Measurements from ENCODE around the gene PRSS35.
"Not testable (repeated sequence)": the region's sequence is repeated elsewhere in the genome, so short reads cannot be mapped to it uniquely, and the experiment has no call there.

PRSS35 gene, protein sequence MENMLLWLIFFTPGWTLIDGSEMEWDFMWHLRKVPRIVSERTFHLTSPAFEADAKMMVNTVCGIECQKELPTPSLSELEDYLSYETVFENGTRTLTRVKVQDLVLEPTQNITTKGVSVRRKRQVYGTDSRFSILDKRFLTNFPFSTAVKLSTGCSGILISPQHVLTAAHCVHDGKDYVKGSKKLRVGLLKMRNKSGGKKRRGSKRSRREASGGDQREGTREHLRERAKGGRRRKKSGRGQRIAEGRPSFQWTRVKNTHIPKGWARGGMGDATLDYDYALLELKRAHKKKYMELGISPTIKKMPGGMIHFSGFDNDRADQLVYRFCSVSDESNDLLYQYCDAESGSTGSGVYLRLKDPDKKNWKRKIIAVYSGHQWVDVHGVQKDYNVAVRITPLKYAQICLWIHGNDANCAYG

DNA sequence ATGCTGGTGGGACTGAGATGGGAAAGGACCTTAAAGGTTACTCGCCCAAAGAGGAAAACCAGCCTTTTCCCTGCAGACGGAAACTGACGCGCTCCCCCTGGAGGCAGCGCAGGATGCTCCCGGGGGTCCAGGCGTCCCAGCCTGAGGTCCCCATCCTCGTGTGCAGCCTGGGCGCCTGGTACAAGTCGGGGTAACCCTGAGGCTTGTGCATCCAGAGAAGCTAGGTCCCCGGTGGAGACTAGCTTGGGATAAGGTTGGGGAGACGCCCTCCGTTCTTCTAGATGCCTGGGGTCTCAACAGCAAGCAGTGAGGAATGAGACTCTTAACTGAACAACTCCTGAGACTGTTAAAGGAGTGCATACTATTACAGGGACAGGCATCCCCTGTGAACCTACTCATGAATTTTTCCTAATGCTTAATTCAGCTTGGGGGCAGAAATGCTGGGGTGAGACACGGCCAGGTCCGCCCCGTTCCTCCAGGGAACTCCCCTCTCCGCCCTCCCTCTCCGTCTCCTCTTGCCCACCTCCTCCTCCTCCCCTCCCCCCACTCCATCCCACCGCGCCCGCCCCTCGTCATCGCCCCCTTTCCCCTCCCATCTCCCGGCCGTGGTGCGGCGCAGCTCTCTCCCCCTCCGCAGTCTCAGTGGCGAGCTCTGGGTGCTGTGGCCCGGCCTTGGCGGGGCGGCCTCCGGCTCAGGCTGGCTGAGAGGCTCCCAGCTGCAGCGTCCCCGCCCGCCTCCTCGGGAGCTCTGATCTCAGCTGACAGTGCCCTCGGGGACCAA is at the start of gene PRSS35:
PRSS35 (plus strand) TSS at position 634 of the 781 bp plus-strand sequence. CDS start 10,908 bp downstream, outside the sequence.
- no peak for DNase-seq (ENCODE audit: low read depth in 2 of 2, low spot score in 1 of 2)

DNA sequence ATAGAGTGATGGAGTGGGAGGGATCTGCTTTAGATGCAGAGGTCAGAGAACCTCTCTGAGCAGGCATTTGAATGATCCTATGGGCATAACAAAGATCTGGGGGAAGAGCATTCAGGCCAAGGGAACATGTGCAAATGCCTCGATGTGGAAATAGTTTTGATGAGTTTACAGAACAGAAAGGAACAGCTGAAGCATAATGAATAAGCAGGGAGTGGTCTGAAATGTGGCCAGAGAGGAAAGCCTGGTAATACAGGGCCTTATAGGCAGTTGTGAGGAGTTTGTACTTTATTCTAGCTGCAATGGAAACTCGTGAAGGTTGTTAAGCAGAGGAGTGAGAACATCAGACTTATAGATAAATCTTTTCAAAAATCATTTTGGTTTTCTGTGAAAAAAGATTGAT is 48.4 kb upstream of the PRSS35 start:
- DNase-seq (ENCODE audit: low read depth in 2 of 2, low spot score in 1 of 2) = no peak

DNA sequence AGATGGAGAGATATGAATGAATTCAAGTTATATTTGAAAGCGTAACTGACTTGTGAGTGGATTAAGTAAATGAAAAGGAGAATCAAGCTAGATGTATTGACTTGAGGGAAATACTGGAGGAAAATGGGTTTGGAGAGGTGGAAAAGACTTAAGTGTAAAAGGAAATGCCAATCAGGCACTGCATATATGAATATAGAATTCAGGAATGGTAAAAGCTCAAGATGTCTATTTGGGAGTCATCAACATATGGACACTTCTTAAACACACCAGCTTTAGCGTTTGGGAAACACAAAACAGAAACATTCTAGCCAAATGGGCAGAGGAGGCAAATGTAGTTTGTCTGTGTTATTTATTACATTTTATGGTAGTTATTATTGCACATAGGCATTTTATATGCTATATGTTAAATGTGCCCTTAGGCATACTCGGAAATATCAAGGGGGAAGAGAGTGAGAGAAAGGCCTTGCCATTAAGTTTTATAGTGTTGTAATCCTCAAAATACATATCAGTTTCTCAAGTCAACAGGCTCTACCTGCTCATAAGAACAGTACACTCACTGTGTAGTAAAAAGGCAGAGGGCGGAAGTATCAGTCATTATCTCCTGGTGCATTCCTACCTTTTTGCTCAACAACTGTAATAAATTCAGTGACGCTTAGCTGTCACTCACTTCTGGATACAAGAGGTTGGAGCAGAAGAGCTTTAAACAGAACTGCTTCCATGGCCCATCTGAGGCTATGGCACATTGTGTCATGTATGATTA is 47.8 kb upstream of the PRSS35 start:
- DNase-seq (ENCODE audit: low read depth in 2 of 2, low spot score in 1 of 2) = no peak

DNA sequence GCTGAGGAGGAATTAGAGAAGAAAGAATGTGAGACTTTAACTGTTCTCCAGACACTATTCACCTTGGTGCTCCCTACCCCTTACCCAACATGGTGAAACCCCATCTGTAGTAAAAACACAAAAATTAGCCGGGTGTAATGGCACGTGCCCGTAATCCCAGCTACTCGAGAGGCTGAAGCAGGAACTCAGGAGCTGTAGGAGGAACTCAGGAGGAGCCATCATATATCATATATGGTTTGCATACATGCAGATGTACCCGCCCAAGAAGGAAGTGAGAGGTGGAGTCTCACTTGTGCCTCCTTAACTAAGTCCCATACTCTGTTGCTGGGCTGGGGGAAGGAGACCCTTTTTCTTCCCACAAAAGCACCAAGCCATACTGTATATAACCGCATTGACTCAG is 46.0 kb upstream of the PRSS35 start:
- no peak for DNase-seq (ENCODE audit: low read depth in 2 of 2, low spot score in 1 of 2)

DNA sequence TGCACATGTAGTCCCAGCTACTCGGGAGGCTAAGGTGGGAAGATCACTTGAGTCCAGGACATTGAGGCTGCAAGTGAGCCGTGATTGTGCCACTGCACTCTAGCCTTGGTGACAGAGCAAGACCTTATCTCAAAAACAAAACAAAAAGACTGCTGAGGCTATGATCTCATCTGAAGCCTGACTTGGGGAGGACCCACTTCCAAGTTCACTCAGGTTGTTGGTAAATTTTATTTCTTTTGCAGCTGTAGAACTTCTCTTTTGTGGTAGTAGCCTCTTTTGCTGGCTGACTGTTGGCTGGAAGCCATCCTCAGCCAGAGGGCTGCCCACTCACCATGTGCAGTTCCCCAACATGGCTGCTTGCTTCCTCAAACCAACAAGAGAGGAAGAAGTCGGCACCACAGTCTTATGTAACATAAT is 44.7 kb upstream of the PRSS35 start:
- DNase-seq (ENCODE audit: low read depth in 2 of 2, low spot score in 1 of 2) = no peak

DNA sequence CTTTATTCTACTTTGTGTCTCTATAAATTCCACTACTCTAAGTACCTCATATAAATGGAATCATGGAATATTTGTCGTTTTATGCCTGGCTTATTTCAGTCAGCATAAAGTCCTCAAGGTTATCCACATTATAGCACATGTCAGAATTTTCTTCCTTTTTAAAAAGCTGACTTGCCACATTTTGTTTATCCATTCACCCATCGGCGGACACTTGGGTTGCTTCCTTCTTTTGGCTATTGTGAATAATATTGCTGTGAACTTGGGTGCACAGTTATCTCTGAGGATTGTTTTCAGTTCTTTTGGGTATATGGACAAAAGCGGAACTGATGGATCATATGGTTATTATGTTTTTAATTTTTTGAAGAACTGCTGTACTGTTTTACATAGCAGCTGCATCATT is 42.3 kb upstream of the PRSS35 start:
- DNase-seq (ENCODE audit: low read depth in 2 of 2, low spot score in 1 of 2) = no peak

DNA sequence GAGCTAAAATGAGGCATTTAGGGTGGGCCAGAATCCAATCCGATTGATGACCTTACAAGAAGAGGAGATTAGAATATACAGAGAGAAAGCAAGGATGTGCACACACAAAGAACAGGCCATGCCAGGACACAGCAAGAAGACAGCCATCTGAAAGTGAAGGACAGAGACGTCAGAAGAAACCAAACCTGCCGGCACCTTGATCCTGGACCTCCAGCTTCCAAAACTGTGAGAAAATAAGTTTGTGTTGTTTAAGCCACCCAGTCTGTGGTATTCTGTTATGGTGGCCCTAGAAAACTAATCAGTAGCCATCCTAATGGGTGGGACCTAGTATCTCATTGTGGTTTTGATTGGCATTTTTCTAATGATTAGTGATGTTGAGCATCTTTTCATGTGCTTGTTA is 41.7 kb upstream of the PRSS35 start:
- no peak for DNase-seq (ENCODE audit: low read depth in 2 of 2, low spot score in 1 of 2)

DNA sequence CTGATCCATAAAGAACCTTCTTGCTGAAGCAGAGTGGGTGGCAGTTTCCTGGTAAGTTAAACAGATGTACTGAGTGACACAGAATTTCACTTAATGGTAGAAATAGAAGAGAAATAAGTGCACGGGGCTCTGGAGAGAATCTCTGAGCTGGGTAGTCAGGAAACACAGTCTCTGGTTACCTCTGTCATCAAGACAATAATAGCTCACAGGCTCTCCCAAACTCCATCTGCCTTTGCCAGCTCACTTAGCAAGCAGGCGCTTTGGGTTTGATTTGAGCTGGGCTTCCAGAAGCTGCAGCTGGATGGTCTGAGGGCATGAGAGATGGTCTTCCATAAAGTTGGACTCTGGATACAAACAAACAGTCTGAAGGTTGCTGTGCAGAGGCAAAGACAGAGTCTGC is 39.6 kb upstream of the PRSS35 start:
- no peak for DNase-seq (ENCODE audit: low read depth in 2 of 2, low spot score in 1 of 2)

DNA sequence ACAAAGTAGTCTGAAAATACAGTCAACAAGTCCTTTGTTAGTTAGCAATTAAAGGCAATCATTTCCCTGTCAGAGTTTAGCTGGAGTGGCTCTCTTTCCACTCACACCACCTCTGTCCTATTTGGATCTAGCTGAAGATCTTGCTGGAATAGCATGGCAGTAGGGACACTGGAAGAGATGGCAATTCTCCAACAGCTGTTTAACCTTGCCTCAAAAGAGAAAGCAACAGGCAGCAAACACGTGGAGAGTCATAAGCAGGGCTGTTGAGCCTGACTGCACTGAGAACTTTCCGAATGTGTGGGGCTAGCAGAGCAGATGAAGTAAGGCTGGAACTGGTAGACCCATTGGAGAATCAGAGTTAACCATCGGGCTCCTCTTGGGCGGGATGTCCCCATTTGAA is 38.0 kb upstream of the PRSS35 start:
- no peak for DNase-seq (ENCODE audit: low read depth in 2 of 2, low spot score in 1 of 2)

DNA sequence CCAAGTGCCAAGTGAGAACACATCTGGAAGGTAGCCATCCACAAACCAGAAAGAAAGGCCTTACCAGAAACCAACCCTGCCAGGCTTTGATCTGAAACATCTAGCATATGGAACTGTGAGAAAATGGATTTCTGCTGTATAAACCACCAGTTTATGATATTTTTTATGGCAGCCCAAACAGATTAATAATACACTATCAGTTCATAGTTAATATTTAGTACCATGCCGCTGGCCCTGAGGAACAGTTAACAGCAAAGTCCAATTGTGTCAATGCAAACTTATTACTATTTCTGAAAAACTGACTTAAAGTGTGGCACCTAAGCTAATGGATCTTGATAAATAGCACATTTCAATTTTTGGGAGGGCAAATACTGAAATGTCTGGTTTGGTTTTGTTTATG is 35.4 kb upstream of the PRSS35 start:
- DNase-seq (ENCODE audit: low read depth in 2 of 2, low spot score in 1 of 2) = no peak

DNA sequence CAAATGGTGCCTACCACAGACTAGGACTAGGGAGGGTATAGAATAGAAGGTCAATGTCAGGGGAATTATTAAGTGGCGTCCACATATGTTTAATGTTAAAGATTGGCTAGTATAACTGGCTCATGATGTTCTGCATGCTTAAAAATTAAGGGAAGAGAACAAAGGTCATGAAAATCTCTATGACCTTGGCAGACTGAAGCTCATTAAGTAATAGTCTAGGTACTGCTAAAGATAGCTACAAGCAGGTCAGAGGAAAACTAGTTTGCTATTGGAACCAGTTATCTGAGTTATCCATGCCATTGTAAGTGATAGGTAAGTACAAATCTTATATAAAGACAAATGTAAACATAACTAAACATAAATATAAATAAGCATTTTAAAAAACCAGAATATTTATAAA is 32.9 kb upstream of the PRSS35 start:
- DNase-seq (ENCODE audit: low read depth in 2 of 2, low spot score in 1 of 2) = no peak

DNA sequence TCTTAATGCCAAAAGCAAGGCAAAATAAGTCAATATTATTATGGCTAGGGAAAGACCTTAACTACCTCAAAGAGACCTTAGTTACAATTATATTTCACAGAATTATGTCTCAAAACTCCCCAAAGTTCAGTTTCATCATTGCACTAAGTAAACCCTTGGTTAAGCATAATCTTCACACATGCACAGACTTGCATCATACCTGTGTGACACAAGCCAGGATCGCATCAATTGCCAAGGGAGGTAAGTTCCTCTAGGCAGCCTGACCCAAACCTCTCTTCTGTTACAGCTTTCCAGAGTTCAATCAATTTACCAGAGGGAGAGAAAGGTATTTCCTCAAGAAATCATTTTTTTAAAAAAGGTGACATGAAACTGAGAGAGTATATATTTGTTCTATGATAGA is 31.9 kb upstream of the PRSS35 start:
- no peak for DNase-seq (ENCODE audit: low read depth in 2 of 2, low spot score in 1 of 2)

DNA sequence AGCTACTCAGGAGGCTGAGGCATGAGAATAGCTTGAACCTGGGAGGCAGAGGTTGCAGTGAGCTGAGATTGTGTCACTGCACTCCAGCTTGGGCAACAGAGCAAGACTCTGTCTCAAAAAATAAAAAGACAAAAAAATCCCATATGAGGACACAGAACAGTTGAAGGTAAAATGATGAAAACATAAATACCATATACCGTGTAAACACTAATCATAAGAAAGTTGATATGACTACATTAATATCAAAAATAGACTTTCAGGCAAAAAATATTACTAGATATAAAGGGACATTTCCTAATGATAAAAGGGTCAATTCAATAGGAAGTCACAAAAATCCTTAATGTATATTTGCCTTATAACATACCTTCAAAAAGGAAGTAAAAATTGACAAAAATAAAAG is 30.4 kb upstream of the PRSS35 start:
- not testable (repeated sequence) for DNase-seq (ENCODE audit: low read depth in 2 of 2, low spot score in 1 of 2)

DNA sequence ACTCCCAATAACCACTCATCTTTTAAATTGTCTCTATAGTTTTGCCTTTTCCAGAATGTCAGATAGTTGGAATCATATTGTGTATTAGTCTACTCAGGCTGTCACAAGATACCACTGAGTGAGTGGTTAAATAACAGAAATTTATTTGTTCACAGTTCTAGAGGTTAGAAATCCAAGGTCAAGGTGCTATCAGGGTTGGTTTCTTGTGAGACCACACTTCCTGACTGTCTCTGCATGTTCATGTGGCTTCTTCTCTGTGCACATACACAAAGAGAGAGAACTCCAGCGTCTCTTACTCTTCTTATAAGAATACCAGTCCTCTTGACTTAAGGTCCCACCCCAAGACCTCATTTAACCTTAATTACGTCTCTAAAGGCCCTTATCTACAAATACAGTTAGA is 23.9 kb upstream of the PRSS35 start:
- no peak for DNase-seq (ENCODE audit: low read depth in 2 of 2, low spot score in 1 of 2)

DNA sequence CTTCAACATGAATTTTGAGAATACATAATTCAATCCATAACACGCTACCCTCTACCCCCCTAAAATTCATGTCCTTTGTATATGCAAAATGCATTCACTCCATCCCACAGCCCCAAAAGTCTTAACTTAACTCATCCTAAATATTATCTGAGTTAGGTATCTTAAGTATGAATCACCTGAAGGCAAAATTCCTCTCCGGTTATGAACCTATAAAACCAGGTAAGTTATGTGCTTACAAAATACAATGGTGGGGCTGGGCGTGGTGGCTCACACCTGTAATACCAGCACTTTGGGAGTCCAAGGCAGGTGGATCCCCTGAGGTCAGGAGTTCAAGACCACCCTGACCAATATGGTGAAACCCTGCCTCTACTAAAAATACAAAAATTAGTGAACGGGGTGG is 23.5 kb upstream of the PRSS35 start:
- no peak for DNase-seq (ENCODE audit: low read depth in 2 of 2, low spot score in 1 of 2)

DNA sequence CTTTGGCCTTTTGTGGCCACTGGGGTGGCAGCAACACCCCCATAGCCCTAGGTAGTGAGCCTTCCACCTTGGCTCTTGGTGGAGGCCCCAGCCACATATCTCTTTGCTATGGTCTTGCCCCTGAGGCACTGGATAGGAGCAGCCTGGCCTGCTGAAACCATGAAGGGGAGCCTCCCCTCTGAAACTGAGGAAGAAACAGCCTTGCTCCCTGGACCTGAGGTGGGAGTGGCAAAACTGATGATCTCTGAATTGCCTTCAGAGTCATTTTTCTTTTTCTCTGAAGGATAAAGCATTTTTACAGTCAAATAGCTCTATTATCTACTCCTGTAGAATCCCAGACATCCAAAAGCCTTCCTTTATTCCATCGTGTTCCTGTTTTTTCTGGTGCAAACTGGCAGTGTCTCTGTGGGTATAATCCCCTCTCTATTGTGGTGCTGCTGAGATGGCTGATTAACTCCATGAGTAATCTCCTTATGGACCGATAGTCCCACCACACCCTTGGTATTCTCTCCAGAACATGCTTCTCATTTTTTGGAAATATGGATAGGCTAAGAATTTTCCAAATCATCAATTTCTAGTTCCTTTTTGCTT is 22.0 kb upstream of the PRSS35 start:
- no peak for DNase-seq (ENCODE audit: low read depth in 2 of 2, low spot score in 1 of 2)

DNA sequence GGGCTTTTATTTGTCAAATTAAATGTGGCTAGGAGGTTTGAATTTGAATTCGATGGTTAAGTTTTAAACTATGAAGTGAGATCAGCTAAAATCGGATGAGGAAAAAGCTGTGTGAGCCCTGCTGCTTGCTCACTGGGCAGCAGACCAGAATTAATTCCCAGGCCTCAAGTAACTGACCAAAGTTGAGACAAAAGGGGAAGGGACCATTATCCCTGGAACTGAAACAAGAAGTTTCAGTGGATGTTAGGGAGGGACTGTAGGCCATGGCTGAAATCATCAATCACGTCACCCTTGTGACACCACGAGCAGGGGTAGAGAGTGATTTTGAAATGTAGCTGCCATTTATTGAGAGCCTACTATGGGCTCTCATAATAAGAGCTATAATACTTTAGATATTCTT is 7.0 kb upstream of the PRSS35 start:
- DNase-seq (ENCODE audit: low read depth in 2 of 2, low spot score in 1 of 2) = no peak

DNA sequence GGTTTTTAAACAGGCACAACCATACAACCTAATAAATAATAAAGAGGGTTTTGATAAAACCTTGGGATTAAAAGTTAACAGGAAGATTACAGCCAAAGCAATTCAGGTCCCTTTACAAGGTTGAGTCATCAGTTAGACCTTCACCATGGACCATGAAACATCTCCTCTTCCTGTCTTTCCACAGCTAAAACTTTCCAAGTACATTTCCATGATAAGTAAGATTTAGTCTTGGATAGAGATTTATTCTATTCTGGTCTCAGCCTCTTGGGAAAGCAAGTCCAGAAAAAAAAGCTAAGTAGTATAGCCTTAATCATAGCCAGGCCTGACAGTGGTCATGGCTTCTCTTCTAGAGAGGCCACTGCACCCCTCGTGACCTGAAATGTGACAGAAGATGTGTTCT is 2.9 kb upstream of the PRSS35 start:
- DNase-seq (ENCODE audit: low read depth in 2 of 2, low spot score in 1 of 2) = no peak

DNA sequence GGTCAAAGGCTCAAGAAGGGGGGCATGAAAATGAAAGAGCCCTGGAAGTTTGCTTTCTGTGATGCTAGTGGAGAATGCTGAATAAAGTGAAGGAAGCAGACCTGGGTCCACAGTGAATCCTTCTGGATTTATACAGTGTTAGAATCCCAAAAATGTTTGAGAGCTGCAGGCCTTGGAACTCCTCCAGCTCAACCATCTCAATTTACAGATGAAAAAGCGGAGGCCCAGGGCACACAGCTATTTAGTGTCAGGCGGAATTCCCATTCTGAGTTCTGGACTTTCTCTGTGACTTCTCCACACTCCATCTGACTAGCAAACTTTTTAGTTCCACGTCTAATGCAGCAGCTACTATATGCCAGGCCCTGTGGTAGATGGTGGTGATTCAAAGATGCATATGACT is 1.5 kb upstream of the PRSS35 start:
- DNase-seq (ENCODE audit: low read depth in 2 of 2, low spot score in 1 of 2) = no peak

DNA sequence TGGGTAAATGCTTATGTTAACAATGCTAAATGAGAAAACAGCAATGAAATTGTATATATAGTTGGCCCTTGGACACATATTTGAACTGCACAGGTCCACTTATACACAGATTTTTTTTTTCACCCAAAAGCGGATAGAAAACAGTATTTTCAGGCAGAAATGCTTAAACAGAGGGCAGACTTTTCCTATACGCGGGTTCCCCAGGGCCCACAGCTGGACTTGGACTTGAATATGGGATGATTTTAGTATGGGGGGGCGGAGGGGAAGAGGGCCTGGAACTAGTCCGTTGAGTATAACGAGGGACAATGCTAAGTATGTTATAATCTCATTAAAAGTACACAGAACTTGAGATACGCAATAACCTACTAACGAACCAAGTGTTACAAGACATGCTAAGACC is 1.1 kb upstream of the PRSS35 start:
- no peak for DNase-seq (ENCODE audit: low read depth in 2 of 2, low spot score in 1 of 2)

DNA sequence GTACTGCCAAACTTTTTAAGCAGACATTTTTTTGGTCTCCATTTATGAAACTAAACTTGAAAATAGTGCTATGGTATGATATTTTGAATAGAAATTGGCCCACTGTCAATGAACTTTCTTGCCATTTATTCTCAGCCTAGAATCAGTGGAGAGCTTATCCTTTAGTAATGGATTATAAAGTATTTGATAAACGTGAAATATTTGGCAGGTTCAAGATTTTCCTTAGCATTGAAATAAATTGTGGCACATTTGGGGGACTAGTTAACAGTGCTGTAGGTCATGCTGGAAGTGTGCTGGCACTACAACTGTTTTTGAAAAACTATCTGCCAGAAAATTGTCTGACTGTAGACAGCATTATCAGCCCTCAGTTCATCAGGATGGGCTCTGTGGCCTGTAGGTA is 2.1 kb downstream of the PRSS35 start:
- DNase-seq (ENCODE audit: low read depth in 2 of 2, low spot score in 1 of 2) = no peak
